Activated CD4-positive, alpha-beta T cell treated with anti-CD3 and anti-CD28 coated beads for 1 hour (primary cell): ENCODE measurements around the gene ATG13.
"Not testable (repeated sequence)": the region's sequence is repeated elsewhere in the genome, so short reads cannot be mapped to it uniquely, and the experiment has no call there.

Experiments used
- DNase-seq: peaks from one replicate; pipeline ENCODE4 v3.0.0-alpha.2; 2020

The ATG13 gene

DNA sequence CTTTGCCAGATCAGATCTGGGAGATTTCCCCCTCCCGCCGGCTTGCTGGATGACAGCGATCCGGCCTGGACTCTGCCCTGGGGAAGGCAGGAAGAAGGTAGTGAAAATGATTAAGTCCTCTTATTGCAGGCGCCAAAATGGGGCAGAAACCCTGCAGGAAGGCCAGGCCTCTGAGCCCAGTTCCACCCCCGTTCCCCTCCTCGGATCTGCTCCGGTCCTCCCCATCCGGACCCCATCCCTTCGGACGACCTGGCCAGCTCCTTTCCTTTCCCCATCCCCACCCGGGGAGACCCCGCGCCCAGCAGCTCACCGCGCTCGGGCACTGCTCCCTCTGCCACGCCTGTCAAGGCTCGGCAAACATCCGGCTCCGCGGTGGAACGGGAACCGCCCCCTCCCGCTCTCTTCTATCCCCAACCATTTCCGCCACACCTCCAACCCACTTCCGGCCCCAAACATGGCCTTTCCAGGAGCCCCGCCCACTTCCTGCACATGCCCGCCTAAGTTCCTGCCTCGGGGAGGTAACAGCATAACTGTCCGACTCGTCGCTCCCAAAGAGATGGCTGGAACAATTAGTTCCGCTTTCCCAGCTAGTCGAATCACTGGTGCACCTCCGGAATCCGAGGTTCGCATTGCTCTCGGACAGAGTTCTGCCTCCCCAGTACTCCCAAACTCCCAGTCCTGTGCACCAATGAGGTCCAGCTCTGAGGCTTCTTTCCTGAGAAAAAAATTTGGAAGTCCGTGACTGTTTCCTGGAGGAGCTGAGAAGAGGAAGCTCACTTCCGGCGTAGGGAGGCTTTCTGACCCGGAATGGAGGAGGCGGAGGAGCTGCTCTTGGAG is 83.1 kb downstream of the ATG13 start, which contains the start of the genes ARHGAP1 and ZNF408:
Gene ARHGAP1, minus strand, starts transcription at position 379 of the 837 bp plus-strand sequence. CDS start 4,512 bp downstream, outside the sequence.
Gene ZNF408, plus strand, starts transcription at position 791 of the 837 bp plus-strand sequence. Its CDS starts 17 bp downstream, at position 808.
- DNase-seq, result peak; percentile 98

DNA sequence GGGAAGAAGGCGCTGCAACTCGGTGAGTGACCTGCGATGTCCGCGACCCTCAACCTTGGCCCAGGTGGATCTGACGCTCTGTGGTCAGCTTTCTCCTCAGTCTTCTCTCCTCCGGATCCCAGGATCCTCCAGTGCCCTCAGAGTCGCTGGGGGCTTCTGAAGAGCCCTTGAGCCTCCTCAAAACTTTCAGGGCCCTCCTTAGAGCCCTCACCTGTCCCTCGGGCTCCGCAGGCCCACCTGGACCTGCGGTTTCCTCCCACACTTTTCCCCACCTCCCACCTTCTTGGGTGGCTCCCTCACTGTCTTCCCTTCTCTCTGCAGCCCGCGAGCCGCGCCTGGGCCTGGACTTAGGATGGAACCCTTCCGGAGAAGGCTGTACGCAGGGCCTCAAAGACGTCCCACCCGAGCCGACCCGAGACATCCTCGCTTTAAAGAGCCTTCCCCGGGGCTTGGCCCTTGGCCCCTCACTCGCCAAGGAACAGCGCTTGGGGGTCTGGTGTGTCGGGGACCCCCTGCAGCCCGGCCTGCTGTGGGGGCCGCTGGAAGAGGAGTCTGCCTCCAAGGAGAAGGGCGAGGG is 83.8 kb downstream of the ATG13 start:
- DNase-seq, result no peak

DNA sequence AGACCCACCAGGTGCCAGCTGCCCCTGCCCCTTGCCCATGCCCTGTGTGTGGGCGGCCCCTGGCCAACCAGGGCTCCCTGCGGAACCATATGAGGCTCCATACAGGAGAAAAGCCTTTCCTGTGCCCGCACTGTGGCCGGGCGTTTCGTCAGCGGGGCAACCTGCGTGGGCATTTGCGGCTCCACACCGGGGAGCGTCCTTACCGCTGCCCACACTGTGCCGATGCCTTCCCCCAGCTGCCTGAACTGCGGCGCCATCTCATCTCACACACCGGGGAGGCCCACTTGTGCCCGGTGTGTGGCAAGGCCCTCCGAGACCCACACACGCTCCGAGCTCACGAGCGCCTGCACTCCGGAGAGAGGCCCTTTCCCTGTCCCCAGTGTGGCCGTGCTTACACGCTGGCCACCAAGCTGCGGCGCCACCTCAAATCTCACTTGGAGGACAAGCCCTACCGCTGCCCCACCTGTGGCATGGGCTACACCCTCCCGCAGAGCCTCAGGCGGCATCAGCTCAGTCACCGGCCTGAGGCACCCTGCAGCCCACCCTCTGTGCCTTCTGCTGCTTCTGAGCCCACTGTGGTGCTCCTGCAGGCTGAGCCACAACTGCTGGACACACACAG is 87.8 kb downstream of the ATG13 start:
- DNase-seq, result no peak

DNA sequence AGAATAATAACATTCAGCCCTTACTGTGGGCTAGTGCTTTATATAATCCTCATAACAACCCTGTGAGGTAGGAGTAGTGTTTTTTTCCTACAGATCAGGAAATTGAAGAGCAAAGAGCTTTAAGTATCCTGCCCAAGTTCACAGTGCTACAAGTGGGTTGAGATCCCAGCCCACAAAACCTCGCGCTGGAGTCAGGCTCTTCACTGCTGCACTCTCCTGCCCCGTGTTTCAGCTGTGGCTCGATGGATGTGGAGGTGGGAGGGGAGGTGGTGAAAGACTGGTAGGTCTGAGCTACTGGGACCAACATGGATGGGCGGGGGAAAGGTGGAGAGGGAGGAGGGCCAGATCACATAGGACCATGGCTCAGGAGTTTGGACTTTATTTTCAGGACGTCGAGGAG is 89.5 kb downstream of the ATG13 start:
- no peak for DNase-seq

DNA sequence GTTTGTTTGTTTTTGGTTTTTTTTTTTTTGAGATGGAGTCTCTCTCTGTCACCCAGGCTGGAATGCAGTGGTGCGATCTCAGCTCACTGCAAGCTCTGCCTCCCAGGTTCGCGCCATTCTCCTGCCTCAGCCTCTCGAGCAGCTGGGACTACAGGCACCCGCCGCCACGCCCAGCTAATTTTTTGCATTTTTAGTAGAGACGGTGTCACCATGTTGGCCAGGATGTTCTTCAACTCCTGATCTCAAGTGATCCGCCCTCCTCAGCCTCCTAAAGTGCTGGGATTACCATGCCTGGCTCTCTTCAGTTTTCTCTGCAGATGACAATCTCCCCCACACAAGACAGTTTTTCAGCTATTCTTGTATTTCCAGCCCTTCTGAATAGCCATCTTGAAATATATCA is 92.0 kb downstream of the ATG13 start:
- not testable (repeated sequence) for DNase-seq

DNA sequence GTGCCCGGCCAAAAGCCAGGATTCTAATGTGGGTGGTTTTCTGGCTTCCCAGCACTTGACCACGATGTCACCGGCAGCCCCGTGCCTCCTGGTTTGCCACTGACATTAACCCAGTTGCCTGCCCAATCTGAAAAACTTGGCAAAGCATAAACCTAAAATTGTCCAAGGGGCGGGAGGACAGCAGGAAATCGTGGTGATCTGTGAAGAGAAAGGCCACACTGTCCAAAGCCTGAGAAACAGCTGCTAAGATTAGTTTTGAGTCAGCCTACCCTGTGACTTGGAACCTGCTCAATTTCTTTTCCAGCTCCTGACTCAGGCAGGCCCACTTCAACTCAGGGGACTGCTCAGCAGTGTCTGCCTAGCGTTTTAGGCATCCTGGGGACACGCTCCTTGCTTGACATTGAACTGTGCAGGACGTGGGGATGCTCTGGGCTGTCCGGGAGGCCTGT is 93.5 kb downstream of the ATG13 start:
- DNase-seq, result no peak

DNA sequence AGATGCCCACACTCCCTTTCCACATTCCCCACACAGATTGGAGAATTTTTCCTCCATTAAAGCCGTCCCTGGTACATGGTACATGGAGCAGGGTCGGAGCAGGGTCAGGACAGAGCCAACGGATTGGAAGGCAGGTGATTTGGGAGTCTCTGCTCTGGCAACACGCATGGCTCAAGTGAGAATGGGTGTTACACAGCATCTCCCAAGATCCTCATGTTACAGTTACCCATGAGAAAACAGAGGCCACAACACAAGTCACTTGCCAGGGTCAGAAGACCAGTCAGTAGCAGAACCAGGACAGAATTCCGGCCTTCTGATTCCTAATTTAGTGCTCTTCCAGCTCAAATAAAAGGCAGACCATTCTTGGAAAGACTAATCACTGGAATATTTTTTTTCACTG is 94.0 kb downstream of the ATG13 start:
- no peak for DNase-seq

DNA sequence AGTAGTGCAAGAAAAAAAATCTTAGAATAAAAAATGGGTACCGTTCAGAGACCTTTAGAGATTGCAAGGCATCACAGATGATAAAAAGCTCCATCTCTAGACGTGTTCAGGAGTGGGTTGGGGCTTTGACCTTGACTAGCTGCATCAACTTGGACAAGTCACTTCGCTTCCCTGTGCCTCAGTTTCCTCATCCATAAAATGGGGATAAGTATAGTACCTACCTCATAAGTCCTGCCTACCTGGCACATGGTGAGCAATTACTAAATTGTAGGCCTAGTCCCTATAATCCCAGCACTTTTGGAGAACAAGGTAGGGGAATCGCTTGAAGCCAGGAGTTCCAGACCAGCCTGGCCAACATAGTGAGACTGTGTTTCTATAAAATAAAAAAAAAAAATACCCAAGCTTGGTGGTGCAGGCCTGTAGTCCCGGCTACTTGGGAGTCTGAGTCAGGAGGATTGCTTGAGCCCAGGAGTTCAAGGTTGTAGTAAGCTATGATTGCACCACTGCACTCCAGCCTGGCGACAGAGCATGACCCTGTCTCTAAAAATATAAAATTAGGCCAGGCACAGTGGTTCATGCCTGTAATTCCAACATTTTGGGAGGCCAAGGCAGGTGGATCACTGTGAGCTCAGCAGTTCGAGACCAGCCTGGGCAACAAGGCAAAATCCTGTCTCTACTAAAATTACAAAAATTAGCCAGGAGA is 95.7 kb downstream of the ATG13 start:
- DNase-seq, result no peak

DNA sequence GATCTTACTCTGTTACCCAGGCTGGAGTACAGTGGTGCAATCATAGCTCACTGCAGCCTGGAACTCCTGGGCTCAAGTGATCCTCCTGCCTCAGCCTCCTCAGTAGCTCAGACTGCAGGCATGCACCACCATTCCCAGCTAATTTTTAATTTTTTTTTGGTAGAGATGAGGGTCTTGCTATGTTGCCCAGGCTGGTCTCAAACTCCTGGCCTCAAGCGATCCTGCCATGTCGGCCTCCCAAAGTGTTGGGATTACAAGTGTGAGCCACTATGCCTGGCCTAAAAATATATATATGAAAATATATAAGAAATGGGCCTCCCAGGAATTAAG is 100.4 kb downstream of the ATG13 start:
- DNase-seq, result not testable (repeated sequence)

DNA sequence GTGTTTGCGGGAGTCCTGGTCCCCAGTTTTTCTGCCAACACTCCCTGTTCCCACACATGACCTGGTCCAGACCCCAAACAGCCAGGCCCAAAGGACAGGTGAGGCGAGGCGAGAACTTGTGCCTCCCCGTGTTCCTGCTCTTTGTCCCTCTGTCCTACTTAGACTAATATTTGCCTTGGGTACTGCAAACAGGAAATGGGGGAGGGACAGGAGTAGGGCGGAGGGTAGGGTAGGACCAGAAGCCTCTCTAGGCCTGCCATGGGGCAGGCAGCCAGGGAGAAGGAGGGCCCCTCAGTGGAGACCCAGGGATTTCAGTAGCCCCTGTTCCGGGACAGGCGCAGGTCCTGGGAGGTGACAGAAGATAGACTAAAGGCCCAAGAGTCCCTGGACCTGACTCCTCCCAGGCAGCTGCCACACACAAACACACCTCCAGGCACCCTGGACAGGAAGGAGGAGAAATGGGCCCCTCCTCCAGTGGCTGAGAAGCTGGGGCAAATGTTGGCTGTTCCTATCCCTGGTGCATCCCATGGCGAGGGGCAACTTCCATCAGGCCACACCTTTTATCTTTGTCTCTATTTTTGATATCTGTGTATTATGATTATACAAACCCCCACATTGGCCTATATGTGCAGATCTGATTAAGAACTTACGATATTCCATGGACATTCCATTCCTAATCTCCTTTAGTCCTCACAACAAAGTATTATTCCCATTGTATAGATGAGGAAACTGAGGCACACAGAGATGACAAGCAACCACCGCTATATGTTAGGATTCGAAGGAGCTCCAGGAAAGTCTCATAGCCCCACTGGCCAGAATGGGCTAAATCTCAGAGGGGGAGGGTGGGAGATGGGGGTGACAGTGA is 101.0 kb downstream of the ATG13 start:
- DNase-seq, result no peak

DNA sequence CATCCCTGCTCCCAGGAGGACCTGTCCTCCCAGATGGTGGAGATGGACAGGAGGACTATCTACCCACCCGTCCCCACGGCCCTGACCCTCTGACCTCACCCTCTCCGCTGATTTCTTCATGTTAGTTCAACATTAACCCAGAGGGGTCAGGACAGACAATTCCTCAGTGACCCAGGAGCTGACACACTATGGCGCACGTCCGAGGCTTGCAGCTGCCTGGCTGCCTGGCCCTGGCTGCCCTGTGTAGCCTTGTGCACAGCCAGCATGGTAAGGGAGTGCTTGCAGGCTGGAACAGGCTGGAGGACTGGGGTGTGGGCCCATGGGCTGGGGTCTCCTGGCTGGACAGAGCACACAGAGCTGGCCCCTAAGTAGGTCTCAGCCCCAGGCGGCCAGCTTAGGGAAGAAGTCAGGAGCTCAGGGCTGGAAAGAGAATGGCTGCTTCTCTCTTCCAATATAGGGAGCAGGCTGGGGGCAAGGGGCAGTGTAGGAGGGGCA is 101.7 kb downstream of the ATG13 start, which contains the start of gene F2:
Gene F2, plus strand, starts transcription at position 166 of the 495 bp plus-strand sequence. Its CDS starts 23 bp downstream, at position 189.
- DNase-seq, result no peak

DNA sequence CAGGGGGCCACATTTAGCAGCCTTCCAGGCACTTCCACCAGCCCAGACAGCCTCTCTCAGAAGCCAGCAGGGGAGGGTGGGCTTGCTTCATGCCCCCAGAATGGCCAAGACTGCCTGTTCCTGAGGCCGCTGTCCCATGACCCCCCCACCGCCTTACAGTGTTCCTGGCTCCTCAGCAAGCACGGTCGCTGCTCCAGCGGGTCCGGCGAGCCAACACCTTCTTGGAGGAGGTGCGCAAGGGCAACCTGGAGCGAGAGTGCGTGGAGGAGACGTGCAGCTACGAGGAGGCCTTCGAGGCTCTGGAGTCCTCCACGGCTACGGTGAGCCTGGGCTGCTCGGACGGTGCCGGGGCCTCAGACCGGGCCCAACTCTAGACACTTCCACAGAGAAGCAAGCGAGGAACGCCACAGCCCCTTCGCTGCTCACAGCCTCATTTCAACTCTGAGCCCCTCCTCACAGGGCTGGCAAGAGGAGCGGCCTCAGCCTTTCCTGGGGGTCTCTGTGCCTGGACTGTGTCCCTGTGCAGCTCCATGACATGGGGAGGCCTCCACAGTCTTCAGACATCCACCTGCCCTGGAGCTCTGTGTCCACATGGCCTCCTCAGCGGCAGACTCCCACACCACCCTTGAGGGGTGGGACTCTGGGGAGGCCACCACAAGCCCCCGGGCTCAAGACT is 102.3 kb downstream of the ATG13 start:
- DNase-seq, result no peak

DNA sequence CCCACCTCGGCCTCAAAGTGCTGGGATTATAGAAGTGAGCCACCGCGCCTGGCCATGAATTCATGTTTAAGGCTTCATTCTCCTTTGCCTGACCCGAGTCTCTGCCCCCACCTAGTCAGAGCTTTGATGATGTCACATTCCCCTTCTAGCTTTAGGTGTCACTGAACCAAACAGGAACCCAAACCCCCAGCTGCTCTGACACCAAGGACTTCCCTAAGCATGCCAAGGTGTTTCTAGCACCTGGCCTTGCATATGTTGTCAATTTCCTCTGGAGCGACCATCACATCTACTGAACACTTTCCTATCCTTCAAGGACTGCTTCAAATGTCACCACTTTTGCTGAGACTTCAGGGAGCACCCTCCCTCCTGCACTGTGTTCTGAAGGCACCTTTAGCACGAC is 103.9 kb downstream of the ATG13 start:
- no peak for DNase-seq

DNA sequence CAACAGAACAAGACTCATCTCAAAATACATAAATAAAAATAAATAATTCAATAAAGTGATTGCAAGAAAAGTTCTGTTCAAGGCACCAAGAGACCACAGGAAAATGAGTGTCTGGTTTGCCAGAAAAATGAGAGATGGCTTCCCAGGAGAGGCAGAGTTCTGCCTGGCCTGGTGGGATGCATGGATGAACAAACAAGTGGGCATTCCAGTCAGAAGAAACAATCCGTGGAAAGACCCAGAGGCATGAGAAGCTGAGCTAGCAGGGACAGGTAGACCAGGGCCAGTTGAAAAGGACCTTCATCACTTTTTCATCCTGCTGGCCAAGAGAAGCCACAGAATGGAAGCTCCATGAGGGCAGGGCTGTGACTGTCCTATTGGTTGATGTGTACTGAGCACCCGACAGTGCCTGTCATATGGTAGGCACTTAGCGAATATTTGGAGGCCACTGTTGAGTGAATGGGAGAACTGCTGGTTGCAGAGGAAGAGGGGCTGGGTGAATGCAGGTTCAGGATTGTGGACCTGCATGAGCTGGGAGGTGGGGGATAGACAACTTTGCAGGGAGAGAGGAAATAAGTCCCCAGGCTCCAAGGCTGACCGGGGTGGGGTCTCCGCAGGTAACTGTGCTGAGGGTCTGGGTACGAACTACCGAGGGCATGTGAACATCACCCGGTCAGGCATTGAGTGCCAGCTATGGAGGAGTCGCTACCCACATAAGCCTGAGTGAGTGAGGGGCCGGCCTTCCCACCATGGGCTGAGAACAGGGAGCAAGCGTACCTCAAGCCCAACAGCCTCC is 105.4 kb downstream of the ATG13 start:
- no peak for DNase-seq

DNA sequence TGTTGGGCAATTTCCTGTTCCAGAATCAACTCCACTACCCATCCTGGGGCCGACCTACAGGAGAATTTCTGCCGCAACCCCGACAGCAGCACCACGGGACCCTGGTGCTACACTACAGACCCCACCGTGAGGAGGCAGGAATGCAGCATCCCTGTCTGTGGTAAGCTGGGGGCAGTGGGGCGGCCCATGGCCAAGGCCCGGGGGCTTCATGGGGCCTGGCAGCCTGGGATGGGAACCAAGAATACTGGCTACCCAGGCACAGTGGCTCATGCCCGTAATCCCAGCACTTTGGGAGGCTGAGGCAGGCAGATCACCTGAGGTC is 106.0 kb downstream of the ATG13 start:
- DNase-seq, result no peak

DNA sequence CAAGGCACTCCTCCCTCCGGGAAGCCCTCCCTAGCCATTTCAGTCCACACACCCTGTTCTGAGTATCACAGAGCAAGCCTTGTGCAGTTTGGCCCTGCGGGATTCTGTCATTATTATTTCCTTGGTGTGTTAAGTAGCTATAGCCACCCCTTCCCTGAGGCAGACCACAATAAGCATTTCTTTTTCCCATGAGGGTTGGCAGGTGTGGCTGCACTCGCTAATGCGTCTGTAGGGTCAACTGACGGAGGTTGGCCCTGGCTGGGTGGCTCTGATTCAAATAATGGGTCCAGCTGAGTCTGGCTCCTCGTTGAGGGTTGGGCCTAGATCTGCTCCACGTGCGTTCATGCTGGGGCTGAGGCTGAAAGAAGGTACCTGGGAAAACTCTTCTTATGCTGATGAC is 106.7 kb downstream of the ATG13 start:
- DNase-seq, result no peak
